IMR-90 (cell line): ENCODE measurements around the gene BTN1A1. TPM values are rescaled to one million over a fixed set of nuclear protein-coding genes. Genes with fewer than 3 reads are reported as not detected.

ENCODE experiments used
- ATAC-seq: fragments of 200-7000 bp; cut with Tn5 transposase; 2 replicates; pipeline ENCODE4 v1.9.1; 2020; ENCODE audit warnings: low read depth, mild to moderate bottlenecking, moderate library complexity
- BruUV-seq: library from RNA; stranded (reverse); fragments of 400-500 nt; replicated peaks from 2 replicates; lab custom pipeline; 2021; lab: Mats Ljungman, UMichigan
- CTCF ChIA-PET: fragments of 300-600 bp; formaldehyde crosslinking; extraction: SDS; loops from one replicate; lab custom pipeline; 2021; ENCODE audit warnings: antibody characterized with exemption; lab: Yijun Ruan, JAX
- POLR2A ChIA-PET: fragments of 300-600 bp; sonication (Branson Sonifier 250); formaldehyde crosslinking; loops from one replicate; lab custom pipeline; 2022; ENCODE audit warnings: antibody characterized with exemption; ENCODE audit not compliant: unreplicated experiment; lab: Charles Lee
- DNase-seq: peaks from one replicate; pipeline ENCODE4 v3.0.0; 2013
- H2AFZ ChIP-seq: replicated peaks from 2 replicates; pipeline ENCODE3; 2013; ENCODE audit warnings: low read length, mild to moderate bottlenecking; ENCODE audit not compliant: poor library complexity
- H2AK5ac ChIP-seq: 2 replicates; pipeline ENCODE4 v1.6.1; 2013; ENCODE audit warnings: low read depth, low read length, inconsistent platforms
- H2AK9ac ChIP-seq: replicated peaks from 2 replicates; pipeline ENCODE3; 2013; ENCODE audit warnings: mild to moderate bottlenecking, low read depth, low read length, moderate library complexity; ENCODE audit not compliant: poor library complexity
- H2BK120ac ChIP-seq: 2 replicates; pipeline ENCODE4 v1.6.1; 2013; ENCODE audit warnings: low read depth, low read length, inconsistent platforms
- H2BK15ac ChIP-seq: 3 replicates; pipeline ENCODE4 v1.6.1; 2013; ENCODE audit warnings: low read depth, low read length, inconsistent platforms
- H2BK20ac ChIP-seq: 2 replicates; pipeline ENCODE4 v1.6.1; 2013; ENCODE audit warnings: low read depth, mild to moderate bottlenecking, inconsistent platforms, low read length, moderate library complexity
- H2BK5ac ChIP-seq: 2 replicates; pipeline ENCODE4 v1.6.1; 2013; ENCODE audit warnings: mild to moderate bottlenecking, low read depth, low read length, inconsistent platforms; ENCODE audit not compliant: poor library complexity, severe bottlenecking
- H3K14ac ChIP-seq: replicated peaks from 2 replicates; pipeline ENCODE4 v1.6.1; 2013; ENCODE audit warnings: low read depth, low read length, inconsistent platforms
- H3K18ac ChIP-seq: 2 replicates; pipeline ENCODE4 v1.6.1; 2013; ENCODE audit warnings: low read depth, low read length, control low read depth
- H3K23ac ChIP-seq: 2 replicates; pipeline ENCODE4 v1.6.1; 2013; ENCODE audit warnings: low read depth, low read length, inconsistent platforms
- H3K27ac ChIP-seq: 2 replicates; pipeline ENCODE4 v1.5.1; 2013; ENCODE audit warnings: mild to moderate bottlenecking, control low read depth, low read length; ENCODE audit not compliant: insufficient read depth
- H3K27me3 ChIP-seq: 2 replicates; pipeline ENCODE4 v1.6.1; 2013; ENCODE audit warnings: low read length; ENCODE audit not compliant: control insufficient read depth, insufficient read depth
- H3K36me3 ChIP-seq: 2 replicates; pipeline ENCODE4 v1.6.1; 2013; ENCODE audit warnings: low read length, mixed read lengths; ENCODE audit not compliant: control insufficient read depth, insufficient read depth
- H3K4ac ChIP-seq: 2 replicates; pipeline ENCODE4 v1.6.1; 2013; ENCODE audit warnings: low read depth, low read length, inconsistent platforms
- H3K4me1 ChIP-seq: 2 replicates; pipeline ENCODE4 v1.6.1; 2013; ENCODE audit warnings: low read length, mixed read lengths; ENCODE audit not compliant: control insufficient read depth, insufficient read depth
- H3K4me2 ChIP-seq: 2 replicates; pipeline ENCODE4 v1.6.1; 2013; ENCODE audit warnings: low read depth, mild to moderate bottlenecking, control low read depth, low read length, moderate library complexity
- H3K4me3 ChIP-seq: 2 replicates; pipeline ENCODE4 v1.5.1; 2013; ENCODE audit warnings: low read depth, mild to moderate bottlenecking, control low read depth, low read length, moderate library complexity; ENCODE audit not compliant: insufficient read depth
- H3K56ac ChIP-seq: 2 replicates; pipeline ENCODE4 v1.6.1; 2013; ENCODE audit warnings: low read length, inconsistent platforms; ENCODE audit not compliant: insufficient read depth; ENCODE audit errors: extremely low read depth
- H3K79me1 ChIP-seq, 2 experiments: 2 replicates each; pipeline ENCODE4 v1.6.1; 2013; ENCODE audit warnings: low read length in 2 of 2, inconsistent platforms in 1 of 2, low read depth in 1 of 2
- H3K9ac ChIP-seq: 2 replicates; pipeline ENCODE4 v1.6.1; 2013; ENCODE audit warnings: low read depth, low read length, control low read depth
- H3K9me1 ChIP-seq: 2 replicates; pipeline ENCODE4 v1.6.1; 2013; ENCODE audit warnings: low read length, inconsistent platforms; ENCODE audit not compliant: insufficient read depth
- H3K9me3 ChIP-seq: 2 replicates; pipeline ENCODE4 v1.6.1; 2013; ENCODE audit warnings: low read length; ENCODE audit not compliant: control insufficient read depth, insufficient read depth
- H4K20me1 ChIP-seq: 2 replicates; pipeline ENCODE4 v1.6.1; 2013; ENCODE audit warnings: low read length, inconsistent platforms; ENCODE audit not compliant: insufficient read depth
- H4K5ac ChIP-seq: 2 replicates; pipeline ENCODE4 v1.6.1; 2013; ENCODE audit warnings: mild to moderate bottlenecking, low read depth, low read length, control low read depth
- H4K8ac ChIP-seq, 2 experiments: 2 replicates each; pipeline ENCODE4 v1.6.1; 2013; ENCODE audit warnings: low read depth in 2 of 2, low read length in 2 of 2, control low read depth in 1 of 2, inconsistent platforms in 1 of 2
- H4K91ac ChIP-seq: 2 replicates; pipeline ENCODE4 v1.6.1; 2013; ENCODE audit warnings: low read depth, low read length, inconsistent platforms; ENCODE audit not compliant: insufficient read depth
- CEBPB ChIP-seq: IDR thresholded peaks from 2 replicates; pipeline ENCODE4 v1.6.1; 2012; ENCODE audit warnings: low read depth, low read length, improper control_type of control experiment
- CHD1 ChIP-seq: IDR thresholded peaks from 2 replicates; pipeline ENCODE4 v1.6.1; 2012; ENCODE audit warnings: low read depth, low read length, improper control_type of control experiment
- MAFK ChIP-seq: IDR thresholded peaks from 2 replicates; pipeline ENCODE4 v1.6.1; 2012; ENCODE audit warnings: low read depth, low read length, improper control_type of control experiment
- NFE2L2 ChIP-seq: fragments of 150-350 bp; IDR thresholded peaks from 2 replicates; pipeline ENCODE4 v1.6.1; 2016; ENCODE audit warnings: low read depth, mild to moderate bottlenecking, low read length
- RCOR1 ChIP-seq: IDR thresholded peaks from 2 replicates; pipeline ENCODE4 v1.6.1; 2012; ENCODE audit warnings: mild to moderate bottlenecking, low read length, improper control_type of control experiment; ENCODE audit not compliant: insufficient replicate concordance
- SMC3 ChIP-seq: fragments of 150-350 bp; IDR thresholded peaks from 2 replicates; pipeline ENCODE4 v1.6.1; 2016; ENCODE audit warnings: low read depth, mild to moderate bottlenecking, antibody characterized with exemption, low read length, moderate library complexity
- WGBS, 2 experiments: methylation state at CpG; one replicate each; pipeline versions ENCODE4 v1.1.5 to v1.1.7; 2013; ENCODE audit warnings: missing lambda C conversion rate in 2 of 2; ENCODE audit not compliant: insufficient read length in 1 of 2; ENCODE audit errors: extremely low coverage in 2 of 2; 5-methylcytosine and 5-hydroxymethylcytosine counted together
- dilution Hi-C: fragments of 300-500 bp; cut with HindIII; formaldehyde crosslinking; loops from one replicate; pipeline ENCODE4 v1.14.3; 2018; ENCODE audit warnings: low sequenced_read_pairs; ENCODE audit not compliant: unreplicated experiment
- in situ Hi-C: fragments of 300-500 bp; cut with MboI; formaldehyde crosslinking; loops from 3 replicates; pipeline ENCODE4 v1.14.3; 2019; ENCODE audit warnings: low sequenced_read_pairs, inconsistent platforms, mixed read lengths
- intact Hi-C: fragments of 100-400 bp; cut with micrococcal nuclease; formaldehyde crosslinking; loops from 2 replicates; pipeline ENCODE4 v1.10.0; 2022
- polyA plus RNA-seq, 3 experiments: library from polyadenylated mRNA; depleted of rRNA; stranded (reverse); fragments of >200 nt; gene quantifications; 2 replicates each; pipeline ENCODE4 v1.2.3, GENCODE V29; 2012; ENCODE audit warnings: low replicate concordance in 1 of 3
- total RNA-seq: library from RNA; depleted of rRNA; stranded (reverse); fragments of >200 nt; gene quantifications from 2 replicates; pipeline ENCODE4 v1.2.3, GENCODE V29; 2012
- TF ChIP-seq, protein P1 (sequence below): fragments of 150-350 bp; IDR thresholded peaks from 2 replicates; pipeline ENCODE4 v1.6.1; 2017; ENCODE audit warnings: mild to moderate bottlenecking, antibody characterized with exemption, low read length, low read depth
- TF ChIP-seq, protein P2 (sequence below): fragments of 150-350 bp; IDR thresholded peaks from 2 replicates; pipeline ENCODE4 v1.6.1; 2016; ENCODE audit warnings: low read depth, mild to moderate bottlenecking, low read length, moderate library complexity, borderline replicate concordance
- TF ChIP-seq, protein P3 (sequence below): conservative IDR thresholded peaks from 2 replicates; pipeline ENCODE4 v1.5.1; 2012; ENCODE audit warnings: mild to moderate bottlenecking, low read depth, low read length, improper control_type of control experiment

Gene BTN1A1
- total and polyA plus RNA-seq, 2 of the 4 experiments (the other 2 are of a cell fraction) = not detected

DNA sequence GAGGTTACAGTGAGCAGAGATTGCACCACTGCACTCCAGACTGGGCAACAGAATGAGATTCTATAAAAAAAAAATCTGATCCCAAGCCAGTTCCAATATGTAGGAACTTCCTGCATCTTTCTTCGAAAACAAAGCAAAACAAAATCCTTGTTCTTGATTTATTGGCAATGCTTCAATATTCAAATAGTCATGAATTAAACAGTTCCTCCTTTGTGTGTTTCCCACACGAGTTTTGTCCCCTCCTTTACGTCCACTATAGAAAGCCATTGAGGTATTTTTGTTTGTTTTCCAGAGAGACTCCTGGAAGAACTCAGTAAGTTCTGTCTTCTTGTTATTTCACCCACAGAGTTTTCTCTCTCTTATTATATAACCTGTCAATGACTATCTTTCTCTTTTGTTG, 7.6 kb downstream of the BTN1A1 start:
- no peaks in the 10 kb centered on the region for H3K9me3 ChIP-seq
- H3K56ac ChIP-seq = no peak overlapping the region
- H4K91ac ChIP-seq = no peak overlapping the region
- H4K8ac ChIP-seq = no peak overlapping the region
- in situ Hi-C loops = no loop called here
- no peaks in the 10 kb centered on the region for H3K4me1 ChIP-seq
- no TSS peak for BruUV-seq
- H2AFZ ChIP-seq = no peak overlapping the region
- CTCF ChIA-PET = no interaction called here
- no peak overlapping the region for H2BK15ac ChIP-seq
- no peak overlapping the region for H2AK9ac ChIP-seq
- ATAC-seq (no peak), DNase-seq (no peak)
- POLR2A ChIA-PET = no interaction called here
- H4K20me1 ChIP-seq = no peaks in the 10 kb centered on the region
- TF ChIP-seq, protein P1, sequence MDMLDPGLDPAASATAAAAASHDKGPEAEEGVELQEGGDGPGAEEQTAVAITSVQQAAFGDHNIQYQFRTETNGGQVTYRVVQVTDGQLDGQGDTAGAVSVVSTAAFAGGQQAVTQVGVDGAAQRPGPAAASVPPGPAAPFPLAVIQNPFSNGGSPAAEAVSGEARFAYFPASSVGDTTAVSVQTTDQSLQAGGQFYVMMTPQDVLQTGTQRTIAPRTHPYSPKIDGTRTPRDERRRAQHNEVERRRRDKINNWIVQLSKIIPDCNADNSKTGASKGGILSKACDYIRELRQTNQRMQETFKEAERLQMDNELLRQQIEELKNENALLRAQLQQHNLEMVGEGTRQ = no peak
- no peak for TF ChIP-seq CEBPB
- TF ChIP-seq RCOR1 = no peak
- TF ChIP-seq, protein P2, sequence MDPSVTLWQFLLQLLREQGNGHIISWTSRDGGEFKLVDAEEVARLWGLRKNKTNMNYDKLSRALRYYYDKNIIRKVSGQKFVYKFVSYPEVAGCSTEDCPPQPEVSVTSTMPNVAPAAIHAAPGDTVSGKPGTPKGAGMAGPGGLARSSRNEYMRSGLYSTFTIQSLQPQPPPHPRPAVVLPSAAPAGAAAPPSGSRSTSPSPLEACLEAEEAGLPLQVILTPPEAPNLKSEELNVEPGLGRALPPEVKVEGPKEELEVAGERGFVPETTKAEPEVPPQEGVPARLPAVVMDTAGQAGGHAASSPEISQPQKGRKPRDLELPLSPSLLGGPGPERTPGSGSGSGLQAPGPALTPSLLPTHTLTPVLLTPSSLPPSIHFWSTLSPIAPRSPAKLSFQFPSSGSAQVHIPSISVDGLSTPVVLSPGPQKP = no peak
- no peak for TF ChIP-seq NFE2L2
- no peak for TF ChIP-seq SMC3
- TF ChIP-seq CHD1 = no peak
- TF ChIP-seq, protein P3, sequence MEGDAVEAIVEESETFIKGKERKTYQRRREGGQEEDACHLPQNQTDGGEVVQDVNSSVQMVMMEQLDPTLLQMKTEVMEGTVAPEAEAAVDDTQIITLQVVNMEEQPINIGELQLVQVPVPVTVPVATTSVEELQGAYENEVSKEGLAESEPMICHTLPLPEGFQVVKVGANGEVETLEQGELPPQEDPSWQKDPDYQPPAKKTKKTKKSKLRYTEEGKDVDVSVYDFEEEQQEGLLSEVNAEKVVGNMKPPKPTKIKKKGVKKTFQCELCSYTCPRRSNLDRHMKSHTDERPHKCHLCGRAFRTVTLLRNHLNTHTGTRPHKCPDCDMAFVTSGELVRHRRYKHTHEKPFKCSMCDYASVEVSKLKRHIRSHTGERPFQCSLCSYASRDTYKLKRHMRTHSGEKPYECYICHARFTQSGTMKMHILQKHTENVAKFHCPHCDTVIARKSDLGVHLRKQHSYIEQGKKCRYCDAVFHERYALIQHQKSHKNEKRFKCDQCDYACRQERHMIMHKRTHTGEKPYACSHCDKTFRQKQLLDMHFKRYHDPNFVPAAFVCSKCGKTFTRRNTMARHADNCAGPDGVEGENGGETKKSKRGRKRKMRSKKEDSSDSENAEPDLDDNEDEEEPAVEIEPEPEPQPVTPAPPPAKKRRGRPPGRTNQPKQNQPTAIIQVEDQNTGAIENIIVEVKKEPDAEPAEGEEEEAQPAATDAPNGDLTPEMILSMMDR = no peak
- TF ChIP-seq MAFK = no peak
- H3K4me3 ChIP-seq = no peak overlapping the region
- H3K36me3 ChIP-seq = no peaks in the 10 kb centered on the region
- H2BK20ac ChIP-seq = no peak overlapping the region
- H3K9ac ChIP-seq = no peak overlapping the region
- dilution Hi-C loops = no loop called here
- peaks cover 14% of the 10 kb centered on the region for H3K27me3 ChIP-seq
- no peak overlapping the region for H4K5ac ChIP-seq
- no peak overlapping the region for H3K4ac ChIP-seq
- no peak overlapping the region for H2AK5ac ChIP-seq
- WGBS, 2 experiments = no CpG with 5 or more reads among the region's 3 CpGs
- H3K23ac ChIP-seq = no peak overlapping the region
- H2BK120ac ChIP-seq = no peak overlapping the region
- no peak overlapping the region for H3K27ac ChIP-seq
- no peak overlapping the region for H3K14ac ChIP-seq
- H2BK5ac ChIP-seq = no peak overlapping the region
- no peak overlapping the region for H3K18ac ChIP-seq
- H3K79me1 ChIP-seq = no peaks in the 10 kb centered on the region
- intact Hi-C loops = no loop called here
- no peak overlapping the region for H3K4me2 ChIP-seq
- H3K9me1 ChIP-seq = no peaks in the 10 kb centered on the region; the same call in 1 of the 2 replicates
